K562 (cell line): ENCODE data around the gene NPDC1. TPM values are rescaled to one million over a fixed set of nuclear protein-coding genes. Genes with fewer than 3 reads are reported as not detected.

Experiments
- FOXA1 ChIP-seq: fragments of 450-650 bp; IDR thresholded peaks from 2 replicates; pipeline ENCODE4 v1.6.1; 2016; ENCODE audit warnings: mild to moderate bottlenecking, borderline replicate concordance
- HMGN3 ChIP-seq: IDR thresholded peaks from 2 replicates; pipeline ENCODE4 v1.6.1; 2011; ENCODE audit warnings: borderline replicate concordance, low read depth, mild to moderate bottlenecking, mixed read lengths, low read length; ENCODE audit not compliant: insufficient read length; ENCODE audit errors: extremely low read depth
- HNRNPH1 ChIP-seq: fragments of 200-400 bp; formaldehyde crosslinking; optimal IDR thresholded peaks from 2 replicates; pipeline ENCODE3; 2017; ENCODE audit warnings: low read depth, mild to moderate bottlenecking, low read length, moderate library complexity
- IRF2 ChIP-seq: sonication (generic); formaldehyde crosslinking; IDR thresholded peaks from 2 replicates; pipeline ENCODE4 v1.8.1; 2022; ENCODE audit warnings: mild to moderate bottlenecking, missing genetic modification reagents
- MYBL2 ChIP-seq, 2 experiments: fragments of 450-650 bp in 1 of 2; sonication (generic) in 1 of 2; formaldehyde crosslinking in 1 of 2; IDR thresholded peaks; 2 replicates each; pipeline versions ENCODE4 v1.6.1 to v1.8.1; 2017 to 2022; ENCODE audit warnings: borderline replicate concordance in 1 of 2, inconsistent platforms in 1 of 2, low read depth in 1 of 2, mild to moderate bottlenecking in 1 of 2, missing genetic modification reagents in 1 of 2, moderate library complexity in 1 of 2
- PHF20 ChIP-seq: fragments of 450-650 bp; IDR thresholded peaks from 2 replicates; pipeline ENCODE4 v1.6.1; 2018; ENCODE audit not compliant: partially characterized antibody
- PTBP1 ChIP-seq: fragments of 200-400 bp; formaldehyde crosslinking; IDR thresholded peaks from 2 replicates; pipeline ENCODE4 v1.6.1; 2017; ENCODE audit warnings: low read depth, low read length
- SRSF9 ChIP-seq: fragments of 200-400 bp; formaldehyde crosslinking; IDR thresholded peaks from 2 replicates; pipeline ENCODE4 v1.6.1; 2017; ENCODE audit warnings: low read depth, low read length, borderline replicate concordance
- STAT5B ChIP-seq: fragments of 250-450 bp; sonication (Bioruptor Pico); IDR thresholded peaks from 2 replicates; pipeline ENCODE4 v1.8.0; 2021; ENCODE audit warnings: mild to moderate bottlenecking, inconsistent platforms
- TEAD2 ChIP-seq: fragments of 450-650 bp; IDR thresholded peaks from 2 replicates; pipeline ENCODE4 v1.6.1; 2016; ENCODE audit warnings: missing genetic modification characterization, control low read depth, missing compliant biosample characterization
- TSC22D4 ChIP-seq: fragments of 450-650 bp; IDR thresholded peaks from 2 replicates; pipeline ENCODE4 v1.6.1; 2016; ENCODE audit warnings: missing genetic modification characterization, missing biosample characterization, control low read depth
- ZNF174 ChIP-seq: fragments of 250-450 bp; sonication (Bioruptor Pico); IDR thresholded peaks from 2 replicates; pipeline ENCODE4 v1.4.0; 2020; ENCODE audit warnings: mild to moderate bottlenecking
- ZNF212 ChIP-seq: fragments of 450-650 bp; formaldehyde crosslinking; IDR thresholded peaks from 2 replicates; pipeline ENCODE4 v1.4.0; 2020; ENCODE audit warnings: mild to moderate bottlenecking
- polyA plus RNA-seq, 8 experiments: library from polyadenylated mRNA; depleted of rRNA in 4 of 8; stranded (reverse) in 5 of 8; unstranded in 3 of 8; fragments of >200 nt; fragmentation: Nextera tagmentation in 2 of 8; fragmentation: Illumina TruSeq in 1 of 8; extraction: Ambion mirVana in 2 of 8; extraction: Trizol in 1 of 8; gene quantifications; 2 replicates each; pipeline versions ENCODE4 v1.2.1 to v1.2.3, GENCODE V29; 2011 to 2014; ENCODE audit warnings: inconsistent platforms in 1 of 8, missing spikeins in 1 of 8
- total RNA-seq, 7 experiments: library from RNA; depleted of rRNA in 6 of 7; stranded (reverse); fragments of >200 nt in 6 of 7; fragmentation: Illumina TruSeq in 2 of 7; extraction: Trizol in 2 of 7; gene quantifications; 2 replicates each; pipeline versions ENCODE4 v1.2.1 to v1.2.3, GENCODE V29; 2011 to 2021; ENCODE audit warnings: low replicate concordance in 1 of 7
- TF ChIP-seq, protein P1 (sequence below): fragments of 250-450 bp; sonication (Bioruptor Pico); IDR thresholded peaks from 2 replicates; pipeline ENCODE4 v1.8.0; 2022; ENCODE audit warnings: inconsistent platforms
- TF ChIP-seq, protein P2 (sequence below): fragments of 200-800 bp; sonication (Bioruptor generic); IDR thresholded peaks from 2 replicates; pipeline ENCODE4 v1.6.1; 2017; ENCODE audit warnings: missing genetic modification characterization, missing compliant biosample characterization
- TF ChIP-seq, protein P3 (sequence below): fragments of 450-650 bp; IDR thresholded peaks from 2 replicates; pipeline ENCODE4 v1.6.1; 2018; ENCODE audit not compliant: partially characterized antibody
- TF ChIP-seq, protein P4 (sequence below): fragments of 250-450 bp; sonication (Bioruptor Pico); IDR thresholded peaks from 2 replicates; pipeline ENCODE4 v1.8.0; 2022; ENCODE audit warnings: inconsistent platforms, mild to moderate bottlenecking, moderate library complexity, borderline replicate concordance
- TF ChIP-seq, protein P5 (sequence below): sonication (generic); formaldehyde crosslinking; IDR thresholded peaks from 2 replicates; pipeline ENCODE4 v1.8.0; 2022; ENCODE audit warnings: missing genetic modification reagents, mild to moderate bottlenecking, moderate library complexity, borderline replicate concordance

The NPDC1 gene
- total and polyA plus RNA-seq, 9 of the 15 experiments (the other 6 are each of a cell fraction or from before 2014, with no cell fraction given) = 0.06 to 2.1 (median 0.53) TPM; not detected in 3

DNA sequence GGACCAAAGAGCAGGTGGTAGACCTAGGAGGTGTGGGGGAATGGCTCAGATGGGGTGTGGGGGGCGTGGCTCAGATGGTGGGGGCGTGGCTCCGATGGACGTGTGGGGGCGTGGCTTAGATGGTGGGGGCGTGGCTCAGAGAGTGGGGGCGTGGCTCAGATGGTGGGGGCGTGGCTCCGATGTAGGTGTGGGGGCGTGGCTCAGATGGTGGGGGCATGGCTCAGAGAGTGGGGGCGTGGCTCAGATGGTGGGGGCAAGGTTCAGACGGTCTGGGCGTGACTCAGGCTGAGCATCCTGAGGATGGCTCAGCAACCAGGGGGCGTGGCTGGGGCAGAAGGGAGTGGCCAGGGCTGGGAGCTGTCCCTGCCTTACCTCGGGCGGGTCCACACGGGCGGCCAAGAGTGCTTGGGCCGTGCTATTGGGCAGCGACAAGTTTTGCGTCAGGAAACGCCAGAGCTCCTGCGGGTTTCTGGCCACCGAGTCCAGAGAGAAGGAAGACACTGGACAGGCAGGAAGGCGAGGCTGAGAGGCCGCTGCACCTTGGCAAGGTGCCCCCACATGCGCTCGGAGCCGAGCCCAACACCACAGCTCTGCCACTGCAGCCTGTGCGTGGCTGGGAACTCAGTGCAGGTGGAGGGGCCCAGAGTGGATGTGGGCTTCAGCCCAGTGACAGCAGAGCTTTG, 23.9 kb downstream of the NPDC1 start (continued):
- TF ChIP-seq SRSF9 = no peak
- TF ChIP-seq, protein P1, sequence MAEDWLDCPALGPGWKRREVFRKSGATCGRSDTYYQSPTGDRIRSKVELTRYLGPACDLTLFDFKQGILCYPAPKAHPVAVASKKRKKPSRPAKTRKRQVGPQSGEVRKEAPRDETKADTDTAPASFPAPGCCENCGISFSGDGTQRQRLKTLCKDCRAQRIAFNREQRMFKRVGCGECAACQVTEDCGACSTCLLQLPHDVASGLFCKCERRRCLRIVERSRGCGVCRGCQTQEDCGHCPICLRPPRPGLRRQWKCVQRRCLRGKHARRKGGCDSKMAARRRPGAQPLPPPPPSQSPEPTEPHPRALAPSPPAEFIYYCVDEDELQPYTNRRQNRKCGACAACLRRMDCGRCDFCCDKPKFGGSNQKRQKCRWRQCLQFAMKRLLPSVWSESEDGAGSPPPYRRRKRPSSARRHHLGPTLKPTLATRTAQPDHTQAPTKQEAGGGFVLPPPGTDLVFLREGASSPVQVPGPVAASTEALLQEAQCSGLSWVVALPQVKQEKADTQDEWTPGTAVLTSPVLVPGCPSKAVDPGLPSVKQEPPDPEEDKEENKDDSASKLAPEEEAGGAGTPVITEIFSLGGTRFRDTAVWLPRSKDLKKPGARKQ = no peak
- no peak for TF ChIP-seq HNRNPH1
- no peak for TF ChIP-seq MYBL2 (IDR thresholded peaks at IDR 0.05; ENCODE audit: low read depth)
- no peak for TF ChIP-seq MYBL2 (CRISPR knock-in tag; IDR thresholded peaks at IDR 0.05; ENCODE audit: borderline replicate concordance)
- no peak for TF ChIP-seq TEAD2 (tag)
- TF ChIP-seq PTBP1 = no peak
- TF ChIP-seq, protein P2, sequence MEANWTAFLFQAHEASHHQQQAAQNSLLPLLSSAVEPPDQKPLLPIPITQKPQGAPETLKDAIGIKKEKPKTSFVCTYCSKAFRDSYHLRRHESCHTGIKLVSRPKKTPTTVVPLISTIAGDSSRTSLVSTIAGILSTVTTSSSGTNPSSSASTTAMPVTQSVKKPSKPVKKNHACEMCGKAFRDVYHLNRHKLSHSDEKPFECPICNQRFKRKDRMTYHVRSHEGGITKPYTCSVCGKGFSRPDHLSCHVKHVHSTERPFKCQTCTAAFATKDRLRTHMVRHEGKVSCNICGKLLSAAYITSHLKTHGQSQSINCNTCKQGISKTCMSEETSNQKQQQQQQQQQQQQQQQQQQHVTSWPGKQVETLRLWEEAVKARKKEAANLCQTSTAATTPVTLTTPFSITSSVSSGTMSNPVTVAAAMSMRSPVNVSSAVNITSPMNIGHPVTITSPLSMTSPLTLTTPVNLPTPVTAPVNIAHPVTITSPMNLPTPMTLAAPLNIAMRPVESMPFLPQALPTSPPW (CRISPR knock-in tag) = peak; percentile 61
- no peak for TF ChIP-seq FOXA1
- TF ChIP-seq, protein P3, sequence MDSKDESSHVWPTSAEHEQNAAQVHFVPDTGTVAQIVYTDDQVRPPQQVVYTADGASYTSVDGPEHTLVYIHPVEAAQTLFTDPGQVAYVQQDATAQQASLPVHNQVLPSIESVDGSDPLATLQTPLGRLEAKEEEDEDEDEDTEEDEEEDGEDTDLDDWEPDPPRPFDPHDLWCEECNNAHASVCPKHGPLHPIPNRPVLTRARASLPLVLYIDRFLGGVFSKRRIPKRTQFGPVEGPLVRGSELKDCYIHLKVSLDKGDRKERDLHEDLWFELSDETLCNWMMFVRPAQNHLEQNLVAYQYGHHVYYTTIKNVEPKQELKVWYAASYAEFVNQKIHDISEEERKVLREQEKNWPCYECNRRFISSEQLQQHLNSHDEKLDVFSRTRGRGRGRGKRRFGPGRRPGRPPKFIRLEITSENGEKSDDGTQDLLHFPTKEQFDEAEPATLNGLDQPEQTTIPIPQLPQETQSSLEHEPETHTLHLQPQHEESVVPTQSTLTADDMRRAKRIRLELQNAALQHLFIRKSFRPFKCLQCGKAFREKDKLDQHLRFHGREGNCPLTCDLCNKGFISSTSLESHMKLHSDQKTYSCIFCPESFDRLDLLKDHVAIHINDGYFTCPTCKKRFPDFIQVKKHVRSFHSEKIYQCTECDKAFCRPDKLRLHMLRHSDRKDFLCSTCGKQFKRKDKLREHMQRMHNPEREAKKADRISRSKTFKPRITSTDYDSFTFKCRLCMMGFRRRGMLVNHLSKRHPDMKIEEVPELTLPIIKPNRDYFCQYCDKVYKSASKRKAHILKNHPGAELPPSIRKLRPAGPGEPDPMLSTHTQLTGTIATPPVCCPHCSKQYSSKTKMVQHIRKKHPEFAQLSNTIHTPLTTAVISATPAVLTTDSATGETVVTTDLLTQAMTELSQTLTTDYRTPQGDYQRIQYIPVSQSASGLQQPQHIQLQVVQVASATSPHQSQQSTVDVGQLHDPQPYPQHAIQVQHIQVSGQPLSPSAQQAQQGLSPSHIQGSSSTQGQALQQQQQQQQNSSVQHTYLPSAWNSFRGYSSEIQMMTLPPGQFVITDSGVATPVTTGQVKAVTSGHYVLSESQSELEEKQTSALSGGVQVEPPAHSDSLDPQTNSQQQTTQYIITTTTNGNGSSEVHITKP = peak; percentile 68
- TF ChIP-seq PHF20 = no peak
- TF ChIP-seq ZNF212 = no peak
- no peak for TF ChIP-seq ZNF174
- no peak for TF ChIP-seq HMGN3
- TF ChIP-seq TSC22D4 (tag) = no peak
- TF ChIP-seq IRF2 = no peak
- TF ChIP-seq, protein P4, sequence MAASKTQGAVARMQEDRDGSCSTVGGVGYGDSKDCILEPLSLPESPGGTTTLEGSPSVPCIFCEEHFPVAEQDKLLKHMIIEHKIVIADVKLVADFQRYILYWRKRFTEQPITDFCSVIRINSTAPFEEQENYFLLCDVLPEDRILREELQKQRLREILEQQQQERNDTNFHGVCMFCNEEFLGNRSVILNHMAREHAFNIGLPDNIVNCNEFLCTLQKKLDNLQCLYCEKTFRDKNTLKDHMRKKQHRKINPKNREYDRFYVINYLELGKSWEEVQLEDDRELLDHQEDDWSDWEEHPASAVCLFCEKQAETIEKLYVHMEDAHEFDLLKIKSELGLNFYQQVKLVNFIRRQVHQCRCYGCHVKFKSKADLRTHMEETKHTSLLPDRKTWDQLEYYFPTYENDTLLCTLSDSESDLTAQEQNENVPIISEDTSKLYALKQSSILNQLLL (CRISPR knock-in tag) = no peak
- TF ChIP-seq, protein P5, sequence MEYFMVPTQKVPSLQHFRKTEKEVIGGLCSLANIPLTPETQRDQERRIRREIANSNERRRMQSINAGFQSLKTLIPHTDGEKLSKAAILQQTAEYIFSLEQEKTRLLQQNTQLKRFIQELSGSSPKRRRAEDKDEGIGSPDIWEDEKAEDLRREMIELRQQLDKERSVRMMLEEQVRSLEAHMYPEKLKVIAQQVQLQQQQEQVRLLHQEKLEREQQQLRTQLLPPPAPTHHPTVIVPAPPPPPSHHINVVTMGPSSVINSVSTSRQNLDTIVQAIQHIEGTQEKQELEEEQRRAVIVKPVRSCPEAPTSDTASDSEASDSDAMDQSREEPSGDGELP (CRISPR knock-in tag) = peak; percentile 77; the same call in 1 of the 2 replicates
- TF ChIP-seq STAT5B (CRISPR knock-in tag) = no peak
